Caco-2 (cell line): Measurements from ENCODE around the gene TMEM233. TPM values are rescaled to one million over a fixed set of nuclear protein-coding genes. Genes with fewer than 3 reads are reported as not detected.
"Not testable (repeated sequence)": the region's sequence is repeated elsewhere in the genome, so short reads cannot be mapped to it uniquely, and the experiment has no call there.

Experiments used
- BruUV-seq: library from RNA; stranded (reverse); fragments of 400-500 nt; replicated peaks from 2 replicates; lab custom pipeline; 2021; lab: Mats Ljungman, UMichigan
- CTCF ChIA-PET: fragments of 300-600 bp; sonication (Branson Sonifier 250); formaldehyde crosslinking; loops from one replicate; lab custom pipeline; 2022; ENCODE audit warnings: antibody characterized with exemption; lab: Charles Lee
- POLR2A ChIA-PET: fragments of 300-600 bp; sonication (Branson Sonifier 250); formaldehyde crosslinking; loops from one replicate; lab custom pipeline; 2022; ENCODE audit warnings: antibody characterized with exemption; lab: Charles Lee
- DNase-seq, 2 experiments: peaks; one replicate each; pipeline versions ENCODE4 v3.0.0 to v3.0.0-alpha.2; 2020 to 2022
- H3K27me3 ChIP-seq: replicated peaks from 2 replicates; pipeline ENCODE4 v1.6.0; 2011; ENCODE audit warnings: low read length; ENCODE audit not compliant: control insufficient read depth, insufficient read depth
- H3K36me3 ChIP-seq: 2 replicates; pipeline ENCODE4 v1.5.1; 2011; ENCODE audit warnings: low read length; ENCODE audit not compliant: control insufficient read depth, insufficient read depth
- H3K4me1 ChIP-seq: fragments of 250-450 bp; sonication (Bioruptor Pico); 2 replicates; pipeline ENCODE4 v1.5.1; 2020; ENCODE audit warnings: mild to moderate bottlenecking
- H3K4me3 ChIP-seq: 2 replicates; pipeline ENCODE4 v1.5.1; 2011; ENCODE audit warnings: low read depth, mild to moderate bottlenecking, control low read depth, low read length
- H3K9me3 ChIP-seq: fragments of 250-450 bp; sonication (Bioruptor Pico); 2 replicates; pipeline ENCODE4 v1.5.1; 2020; ENCODE audit warnings: mild to moderate bottlenecking, moderate library complexity
- H3K27ac Mint-ChIP-seq: one replicate; pipeline ENCODE4 v1.8.0; 2022; ENCODE audit warnings: mixed read lengths; ENCODE audit not compliant: unreplicated experiment
- H3K27me3 Mint-ChIP-seq: one replicate; pipeline ENCODE4 v1.8.0; 2022; ENCODE audit warnings: mixed read lengths; ENCODE audit not compliant: insufficient read depth, unreplicated experiment
- H3K36me3 Mint-ChIP-seq: one replicate; pipeline ENCODE4 v1.8.0; 2022; ENCODE audit warnings: mild to moderate bottlenecking, mixed read lengths; ENCODE audit not compliant: insufficient read depth, unreplicated experiment
- H3K4me1 Mint-ChIP-seq: one replicate; pipeline ENCODE4 v1.8.0; 2022; ENCODE audit warnings: low read depth, mixed read lengths; ENCODE audit not compliant: unreplicated experiment
- H3K4me3 Mint-ChIP-seq: one replicate; pipeline ENCODE4 v1.8.0; 2022; ENCODE audit warnings: mild to moderate bottlenecking, moderate library complexity, mixed read lengths; ENCODE audit not compliant: unreplicated experiment
- H3K9me3 Mint-ChIP-seq: one replicate; pipeline ENCODE4 v1.8.0; 2022; ENCODE audit warnings: mixed read lengths; ENCODE audit not compliant: unreplicated experiment
- CTCF ChIP-seq, 2 experiments: fragments of 200-600 bp in 1 of 2; IDR thresholded peaks; 1 replicate in 1 of 2; 2 replicates in 1 of 2; pipeline versions ENCODE4 v1.5.1 to v1.8.0; 2011 to 2022; ENCODE audit warnings: antibody characterized with exemption in 1 of 2, control low read depth in 1 of 2, inconsistent platforms in 1 of 2, low read depth in 1 of 2, low read length in 1 of 2, mild to moderate bottlenecking in 1 of 2, moderate library complexity in 1 of 2; ENCODE audit not compliant: insufficient read depth in 1 of 2, severe bottlenecking in 1 of 2, unreplicated experiment in 1 of 2
- intact Hi-C: fragments of 100-400 bp; cut with micrococcal nuclease; formaldehyde crosslinking; loops from one replicate; pipeline ENCODE4 v1.10.0; 2022; ENCODE audit not compliant: unreplicated experiment
- total RNA-seq: library from RNA; stranded (reverse); gene quantifications from 2 replicates; pipeline ENCODE4 v1.2.3, GENCODE V29; 2022

Gene TMEM233
- total RNA-seq, 1 experiment from 2014 or later: not detected

GRCh38 chr12:119615518-119616475 lies 22.2 kb downstream of the TMEM233 start:
- peaks cover 14% of the 10 kb centered on the region for H3K9me3 Mint-ChIP-seq

GRCh38 chr12:119618328-119618896 lies 24.8 kb downstream of the TMEM233 start:
- DNase-seq, H3K4me1 ChIP-seq, H3K27me3 ChIP-seq, CTCF ChIA-PET, H3K9me3 Mint-ChIP-seq, H3K36me3 Mint-ChIP-seq, intact Hi-C loops, POLR2A ChIA-PET, H3K36me3 ChIP-seq, BruUV-seq, H3K4me3 ChIP-seq, H3K27ac Mint-ChIP-seq, H3K4me1 Mint-ChIP-seq, H3K4me3 Mint-ChIP-seq, H3K9me3 ChIP-seq: not testable (repeated sequence)
- peaks cover 14% of the 10 kb centered on the region for H3K27me3 Mint-ChIP-seq

More at GRCh38 chr12:119615518-119616475, 22.2 kb downstream of the TMEM233 start:
- intact Hi-C loops: no loop called here
- Mint-ChIP-seq H3K27ac (no peak overlapping the region), H3K27me3 (peaks cover 10% of the 10 kb centered on the region), H3K36me3 (no peaks in the 10 kb centered on the region), H3K4me1 (no peaks in the 10 kb centered on the region), H3K4me3 (no peak overlapping the region)
- 0 out of 2 replicates have a peak, but pooled peaks cover 4% of the 10 kb centered on the region for H3K9me3 ChIP-seq
- CTCF ChIA-PET: no interaction called here
- H3K36me3 ChIP-seq: no peaks in the 10 kb centered on the region
- no TSS peak for BruUV-seq
- POLR2A ChIA-PET: no interaction called here
- H3K4me3 ChIP-seq: no peak overlapping the region
- no peaks in the 10 kb centered on the region for H3K27me3 ChIP-seq
- no peak for TF ChIP-seq CTCF (IDR thresholded peaks at IDR 0.05; ENCODE audit: insufficient read depth in 1 of 2, low read depth in 1 of 2, low read length in 1 of 2, severe bottlenecking in 1 of 2, unreplicated experiment in 1 of 2)
- no peak for DNase-seq
- H3K4me1 ChIP-seq: no peaks in the 10 kb centered on the region

GRCh38 chr12:119620490-119620889 lies 26.9 kb downstream of the TMEM233 start:
- no peak overlapping the region for H3K4me3 ChIP-seq
- peaks cover 9% of the 10 kb centered on the region for H3K27me3 Mint-ChIP-seq
- H3K36me3 Mint-ChIP-seq: no peaks in the 10 kb centered on the region
- TF ChIP-seq CTCF (IDR thresholded peaks at IDR 0.05; ENCODE audit: insufficient read depth in 1 of 2, low read depth in 1 of 2, low read length in 1 of 2, severe bottlenecking in 1 of 2, unreplicated experiment in 1 of 2): no peak
- POLR2A ChIA-PET: no interaction called here
- H3K9me3 ChIP-seq: 0 out of 2 replicates have a peak, but pooled peaks cover 4% of the 10 kb centered on the region
- H3K27ac Mint-ChIP-seq: no peak overlapping the region
- CTCF ChIA-PET: interaction anchor here (0.6 kb wide), 1 partner anchor 38 kb away, joined by 4 read pairs; no protein-coding TSS in a partner anchor
- intact Hi-C loops: no loop called here
- H3K4me1 Mint-ChIP-seq: no peaks in the 10 kb centered on the region
- peaks cover 10% of the 10 kb centered on the region for H3K9me3 Mint-ChIP-seq
- no peaks in the 10 kb centered on the region for H3K27me3 ChIP-seq
- BruUV-seq: no TSS peak
- no peaks in the 10 kb centered on the region for H3K36me3 ChIP-seq
- no peak overlapping the region for H3K4me3 Mint-ChIP-seq
- no peaks in the 10 kb centered on the region for H3K4me1 ChIP-seq
- no peak for DNase-seq
